Medulla oblongata (tissue), 1 donor: Measurements from ENCODE around the gene TNS3.
"Not testable (repeated sequence)": the region's sequence is repeated elsewhere in the genome, so short reads cannot be mapped to it uniquely, and the experiment has no call there.

Source experiments
- DNase-seq: peaks from one replicate; pipeline ENCODE4 v3.0.0-alpha.2; 2015; ENCODE audit errors: extremely low spot score

The TNS3 gene

GRCh38 chr7:47472444-47473157 is 109.3 kb downstream of the TNS3 start:
- DNase-seq: no peak

DNA sequence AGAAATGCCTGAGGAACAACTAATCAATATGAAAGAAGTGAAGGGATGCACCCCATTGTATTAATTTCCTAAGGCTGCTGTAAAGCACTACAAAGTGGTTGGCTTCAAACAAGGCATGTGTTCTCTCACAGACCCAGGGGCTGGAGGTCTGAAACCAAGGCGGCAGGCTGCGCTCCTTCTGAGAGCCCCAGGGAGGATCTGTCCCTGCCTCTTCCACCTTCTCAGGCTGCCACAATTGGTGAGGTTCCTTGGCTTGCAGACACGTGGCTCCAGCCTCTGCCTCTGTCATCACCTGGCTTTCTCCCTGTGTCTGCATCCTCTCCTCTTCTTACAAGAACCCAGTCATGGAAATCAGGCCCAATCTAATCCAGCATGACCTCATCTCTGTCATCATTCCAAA is 110.1 kb downstream of the TNS3 start:
- no peak for DNase-seq

- no peak for DNase-seq
Measured at GRCh38 chr7:47471358-47471703, 110.6 kb downstream of the TNS3 start.

- no peak for DNase-seq
Measured at GRCh38 chr7:47470567-47471357, 111.1 kb downstream of the TNS3 start.

GRCh38 chr7:47469846-47470245 is 112.1 kb downstream of the TNS3 start:
- not testable (repeated sequence) for DNase-seq

- no peak for DNase-seq
Measured at GRCh38 chr7:47466832-47467231, 115.1 kb downstream of the TNS3 start.

GRCh38 chr7:47465191-47465590 is 116.7 kb downstream of the TNS3 start:
- no peak for DNase-seq

GRCh38 chr7:47464266-47464665 is 117.6 kb downstream of the TNS3 start:
- DNase-seq: no peak

GRCh38 chr7:47461746-47462145 is 120.2 kb downstream of the TNS3 start:
- DNase-seq: no peak

DNA sequence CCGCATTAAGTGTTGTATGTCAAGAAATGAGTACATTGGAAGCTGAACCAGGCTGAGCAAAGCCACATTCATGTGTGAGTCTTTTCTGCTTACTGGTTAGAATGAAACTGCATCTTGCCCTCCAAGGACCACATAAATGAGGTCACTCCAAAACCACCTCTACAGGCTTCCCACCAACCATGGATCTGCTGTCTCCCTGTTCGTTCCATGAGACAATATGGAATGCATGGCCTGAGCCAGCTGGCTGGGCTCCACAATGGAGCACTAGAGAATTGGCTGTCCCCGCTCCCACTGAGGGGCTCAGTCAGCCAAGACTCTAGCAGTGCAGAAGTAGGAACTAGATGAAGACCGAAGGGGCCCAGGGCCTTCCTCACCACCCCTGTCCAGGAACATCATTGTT is 120.8 kb downstream of the TNS3 start:
- no peak for DNase-seq

DNA sequence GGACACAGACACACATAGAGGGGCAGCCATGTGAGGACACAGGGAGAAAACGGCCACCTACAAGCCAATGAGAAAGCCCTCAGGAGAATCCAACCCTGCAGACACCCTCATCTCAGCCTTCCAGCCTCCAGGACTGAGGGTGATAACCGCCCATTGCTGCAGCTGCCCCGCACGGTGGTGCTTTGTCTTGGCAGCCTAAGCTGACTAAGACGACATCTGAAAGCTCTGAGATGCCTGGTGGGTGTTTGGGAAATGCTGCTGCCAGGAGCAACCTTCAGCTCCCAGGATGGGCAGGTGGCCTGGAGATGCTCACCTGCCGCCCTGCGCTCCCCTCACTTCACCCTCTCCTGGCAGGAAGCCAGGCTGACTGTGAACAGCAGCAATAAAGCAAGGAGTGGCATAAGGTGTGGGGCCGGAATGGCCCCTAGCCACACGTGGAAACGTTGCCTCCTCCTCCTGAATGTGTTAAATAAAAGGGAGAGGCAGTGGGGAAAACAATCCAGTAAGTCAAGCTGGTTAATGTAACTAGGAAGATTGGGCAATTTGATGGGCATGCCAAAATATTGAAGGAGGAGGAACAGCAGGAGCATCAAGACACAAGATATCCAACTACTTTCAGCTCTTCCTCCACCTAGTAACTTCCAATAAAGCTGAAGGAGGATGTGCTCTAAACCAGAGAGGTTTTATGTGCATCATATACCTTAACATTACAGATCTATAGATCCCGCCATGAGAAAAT is 121.5 kb downstream of the TNS3 start:
- DNase-seq: no peak

DNA sequence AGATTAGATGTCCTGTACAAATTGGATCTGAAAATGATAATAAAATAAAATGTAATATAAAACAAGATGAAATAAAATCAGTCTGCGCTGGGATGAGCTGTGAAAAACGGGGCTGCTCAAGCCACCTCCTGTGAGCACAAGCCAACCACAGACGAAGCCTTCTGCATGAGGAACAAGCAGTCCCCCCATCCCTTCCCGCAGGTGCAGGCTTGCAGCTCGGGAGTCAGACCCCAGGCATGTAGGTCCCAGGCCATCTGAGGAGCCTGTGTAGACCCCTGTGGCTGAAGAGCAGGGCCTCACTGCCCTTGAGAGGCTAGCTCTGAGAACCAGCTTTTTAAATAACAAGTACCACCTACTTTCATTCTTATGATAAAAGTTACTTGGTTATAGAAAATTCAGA is 123.4 kb downstream of the TNS3 start:
- DNase-seq: no peak

DNA sequence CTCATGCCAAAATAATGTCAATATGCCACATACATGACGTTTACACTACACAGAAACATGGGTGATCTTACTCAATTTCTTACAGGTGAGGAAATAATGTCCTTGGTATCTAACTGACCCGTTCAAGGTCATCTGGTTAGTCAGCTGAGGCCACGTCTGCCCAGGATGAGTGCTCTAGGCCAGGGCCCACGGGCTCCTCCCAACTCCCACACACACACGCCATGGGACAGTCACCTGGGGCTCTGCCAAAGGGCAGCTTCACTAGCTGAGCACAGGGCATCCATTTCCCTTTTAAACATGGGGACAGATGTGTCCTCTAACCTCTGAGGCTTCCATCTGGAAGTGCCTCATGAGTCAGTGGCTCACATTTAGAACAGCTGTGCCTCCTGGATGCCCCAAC is 123.9 kb downstream of the TNS3 start:
- no peak for DNase-seq

DNA sequence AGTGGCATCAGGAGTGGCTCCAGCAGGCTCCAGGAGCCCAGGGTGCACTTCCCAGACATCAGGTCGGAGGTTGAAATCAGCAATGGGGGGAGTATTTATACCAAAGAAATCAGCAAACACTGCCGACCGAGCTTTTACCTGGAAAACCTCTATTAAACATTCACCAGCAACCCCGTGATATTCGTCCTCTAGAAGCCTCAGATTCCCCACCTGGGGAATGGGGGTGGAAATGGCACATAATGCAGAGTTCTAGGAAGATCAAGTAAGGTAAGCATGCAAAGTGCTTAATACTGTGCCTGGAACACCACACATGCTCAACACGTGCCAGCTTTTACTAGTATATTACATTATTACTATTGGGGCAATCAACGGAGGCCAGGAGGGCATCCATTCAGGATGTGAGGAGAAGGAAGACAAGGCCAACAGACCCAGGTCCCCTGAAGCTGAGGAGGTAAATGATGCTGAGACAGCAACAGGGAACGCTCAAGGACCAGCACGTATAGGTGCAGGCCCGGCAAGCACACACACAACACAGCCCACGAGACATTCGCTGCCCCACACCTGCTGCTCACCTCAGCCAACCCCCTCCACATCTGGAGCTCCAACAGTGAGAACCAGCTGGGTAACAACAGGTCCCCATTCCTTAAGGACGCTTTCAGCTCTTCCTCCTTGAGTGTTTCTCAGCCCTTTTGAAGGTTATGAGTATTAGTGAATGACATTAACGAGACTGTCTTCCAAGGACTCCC is 125.5 kb downstream of the TNS3 start:
- no peak for DNase-seq

DNA sequence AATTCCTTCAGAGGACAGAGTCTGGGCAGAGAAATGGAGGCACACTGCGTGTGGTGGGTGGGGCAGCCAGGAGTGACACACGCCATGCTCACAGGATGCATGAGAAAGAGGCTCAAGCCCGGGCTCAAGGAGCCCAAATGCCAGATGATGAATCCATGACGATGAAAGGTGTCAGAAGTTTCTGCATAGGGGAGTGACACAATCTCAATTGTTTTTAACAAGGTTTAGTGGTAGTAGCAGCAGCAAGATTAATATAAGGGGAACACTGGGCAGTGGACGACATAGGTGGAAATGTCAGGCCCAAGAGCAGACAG is 126.1 kb downstream of the TNS3 start:
- DNase-seq: no peak

- DNase-seq: no peak
Measured at GRCh38 chr7:47454974-47455871, 126.7 kb downstream of the TNS3 start.

- DNase-seq: no peak
Measured at GRCh38 chr7:47454069-47454973, 127.6 kb downstream of the TNS3 start.

GRCh38 chr7:47453093-47454061 is 128.5 kb downstream of the TNS3 start:
- peak; percentile 54 for DNase-seq

- peak; percentile 22 for DNase-seq
Measured at GRCh38 chr7:47452715-47453092, 129.2 kb downstream of the TNS3 start.
